Right renal pelvis (tissue), 4 donors: ENCODE results near the gene CHMP1A. TPM values are rescaled to one million over a fixed set of nuclear protein-coding genes. Genes with fewer than 3 reads are reported as not detected.
"Not testable (repeated sequence)": the region's sequence is repeated elsewhere in the genome, so short reads cannot be mapped to it uniquely, and the experiment has no call there.

ENCODE experiments used
- DNase-seq, 4 donors: peaks; one replicate each; pipeline ENCODE4 v3.0.0-alpha.2; 2013; ENCODE audit warnings: low read depth in 4 of 4, low spot score in 3 of 4, missing footprints in 1 of 4
- polyA plus RNA-seq, 4 donors: library from polyadenylated mRNA; unstranded; fragments of 120-200 nt; gene quantifications; one replicate each; pipeline ENCODE4 v1.2.1, GENCODE V29; 2013; ENCODE audit not compliant: insufficient read length in 4 of 4

The CHMP1A gene
- polyA plus RNA-seq, result 10 to 100 TPM; 57.9 to 82.4 (median 71.9) TPM

- DNase-seq, result peak; percentile 69 to 87 (median 80)
Measured at GRCh38 chr16:89657442-89658220, at the start of gene CHMP1A, which contains the start of gene SPATA33. Gene CHMP1A (minus strand): TSS chr16:89657708. CDS start chr16:89657588, 120 bp downstream. Gene SPATA33 (plus strand): TSS chr16:89657836. CDS start chr16:89657912, 76 bp downstream.

- no peak for DNase-seq
Measured at GRCh38 chr16:89706518-89707260, 49.2 kb upstream of the CHMP1A start.

- no peak for DNase-seq
Measured at GRCh38 chr16:89705006-89705405, 47.5 kb upstream of the CHMP1A start.

- no peak for DNase-seq
Measured at GRCh38 chr16:89704281-89704680, 46.8 kb upstream of the CHMP1A start.

DNA sequence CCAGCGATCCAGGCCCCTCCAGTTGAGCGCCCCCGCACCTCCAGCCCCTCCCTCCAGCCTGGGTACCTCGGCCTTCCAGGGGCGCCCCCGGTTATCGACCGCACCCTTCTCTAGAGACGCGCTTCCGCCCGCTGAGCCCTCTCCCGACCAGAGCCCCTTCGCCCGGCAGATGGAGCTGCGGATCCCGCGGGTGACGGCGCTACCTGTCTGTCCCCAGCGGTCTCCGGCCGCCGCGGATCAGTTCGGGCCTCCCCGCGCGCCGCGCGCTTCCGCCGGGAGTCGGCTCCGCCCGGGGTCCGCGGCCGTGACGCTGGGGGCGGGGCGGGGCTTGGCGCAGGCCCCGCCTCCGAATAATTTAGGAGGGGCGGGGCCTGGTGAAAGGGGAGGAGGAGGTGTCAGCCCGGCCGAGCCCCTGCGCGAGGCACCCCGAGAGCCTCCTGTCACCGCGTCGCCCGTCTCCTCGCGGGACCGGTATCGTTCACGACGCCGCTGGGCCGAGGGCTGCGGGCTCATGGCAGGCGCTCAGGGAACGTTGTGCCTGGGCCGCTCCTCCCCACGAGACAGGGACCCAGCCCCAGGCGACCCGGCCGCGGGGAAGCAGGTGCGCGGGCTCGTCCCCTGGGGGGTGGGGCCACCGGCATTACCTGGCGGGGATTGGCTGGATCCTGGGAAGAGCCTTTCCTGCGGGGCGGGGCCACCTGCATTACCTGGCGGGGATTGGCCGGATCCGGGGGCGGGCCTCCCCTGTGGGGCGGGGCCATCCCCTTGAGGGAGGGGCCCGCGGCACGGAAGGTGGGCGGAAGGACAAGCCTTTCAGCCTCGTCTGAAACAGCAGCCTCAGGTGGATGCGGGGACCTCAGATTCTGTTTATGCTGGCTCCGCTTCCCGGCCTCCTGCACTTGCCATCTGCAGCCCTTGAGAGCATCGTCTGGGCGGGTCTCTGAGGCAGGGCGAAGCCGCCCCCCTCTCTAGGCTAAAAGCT, 44.2 kb upstream of the CHMP1A start, which contains the start of gene SPATA2L:
Gene SPATA2L, minus strand, starts transcription at position 281 of the 982 bp plus-strand sequence. CDS start 473 bp downstream, outside the sequence.
- DNase-seq, result peak; percentile 83 to 87 (median 84)

DNA sequence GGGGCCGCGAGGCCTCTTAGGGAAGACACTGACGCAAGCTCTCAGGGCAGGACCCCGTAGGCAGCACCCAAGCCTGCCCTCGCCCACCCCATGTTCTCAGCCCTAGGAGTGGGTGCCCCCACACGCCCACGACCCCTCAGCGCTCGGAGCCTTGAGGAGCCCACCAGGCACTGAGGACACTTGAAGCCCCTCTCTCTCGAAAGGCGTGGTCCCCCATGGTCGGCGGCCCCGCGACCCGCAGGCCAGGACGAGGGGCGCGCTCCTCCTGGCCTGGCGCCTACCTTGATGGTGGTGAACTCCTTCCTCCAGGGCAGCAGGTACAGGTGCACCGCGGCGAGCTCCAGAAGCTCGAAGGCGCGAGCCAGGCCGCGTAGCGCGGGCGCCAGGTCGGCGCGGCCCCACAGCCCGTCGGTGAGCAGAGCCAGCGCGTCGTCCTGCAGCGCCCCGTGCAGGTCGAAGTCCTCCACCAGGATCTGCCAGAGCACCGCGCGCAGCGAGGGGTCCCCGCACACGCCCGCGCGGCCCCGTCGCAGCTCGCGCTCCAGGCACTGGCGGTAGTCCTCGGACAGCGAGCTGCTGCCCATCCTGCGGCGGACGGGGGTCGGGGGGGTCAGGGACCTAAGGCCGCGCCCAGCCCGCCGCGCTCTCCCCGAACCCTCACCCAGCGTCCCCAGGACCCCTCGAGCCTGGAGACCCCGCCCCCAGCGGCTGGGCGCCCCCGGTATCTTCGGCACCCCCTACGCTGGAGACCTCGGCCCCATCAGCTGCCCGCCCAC, 43.3 kb upstream of the CHMP1A start:
- DNase-seq, result no peak

DNA sequence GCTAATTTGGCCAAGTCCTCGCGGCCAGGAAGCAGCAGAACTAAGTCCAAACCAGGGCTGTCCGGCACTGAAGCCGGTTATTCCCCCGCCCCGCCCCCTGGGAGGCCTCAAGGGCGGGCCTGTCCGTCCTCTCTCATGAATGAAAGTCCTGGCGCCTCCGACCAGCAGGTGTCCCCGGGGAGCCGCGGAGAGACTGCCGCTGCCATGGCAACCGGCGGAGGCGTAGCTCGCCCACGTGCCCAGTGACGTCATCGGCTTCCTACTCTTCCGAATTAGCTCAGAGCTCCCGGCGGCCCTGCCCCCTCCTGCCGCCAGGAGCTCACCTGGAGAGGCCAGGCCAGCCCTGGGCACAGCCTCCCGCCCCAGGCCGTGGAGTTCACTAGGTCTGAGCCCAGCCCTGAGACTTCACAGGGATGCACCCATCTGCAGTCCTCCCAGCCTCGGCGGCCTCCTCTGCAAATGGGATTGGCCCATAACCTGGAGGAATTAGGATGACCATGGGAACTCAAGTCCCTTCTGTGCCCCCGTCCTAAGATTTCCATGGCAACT, 42.7 kb upstream of the CHMP1A start:
- peak; percentile 94 to 98 (median 96) for DNase-seq

DNA sequence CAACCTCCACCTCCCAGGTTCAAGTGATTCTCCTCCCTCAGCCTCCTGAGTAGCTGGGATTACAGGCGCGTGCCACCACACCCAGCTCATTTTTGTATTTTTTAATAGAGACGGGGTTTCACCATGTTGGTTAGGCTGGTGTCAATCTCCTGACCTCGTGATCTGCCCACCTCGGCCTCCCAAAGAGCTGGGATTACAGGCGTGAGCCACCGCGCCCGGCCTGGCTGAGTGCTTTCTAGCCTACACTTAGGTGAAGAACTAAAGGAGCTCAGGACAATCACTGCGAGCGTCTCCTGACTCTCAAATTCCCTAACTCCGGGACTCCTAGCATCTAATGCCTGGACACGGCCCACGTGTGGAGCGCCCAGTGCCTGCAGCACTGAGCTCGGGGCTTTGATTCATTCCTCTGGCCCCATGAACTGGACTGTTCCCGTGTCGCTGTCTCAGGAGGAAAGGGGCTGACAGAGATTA, 42.2 kb upstream of the CHMP1A start:
- not testable (repeated sequence) for DNase-seq

- DNase-seq, result not testable (repeated sequence)
Measured at GRCh38 chr16:89698717-89699116, 41.2 kb upstream of the CHMP1A start.

DNA sequence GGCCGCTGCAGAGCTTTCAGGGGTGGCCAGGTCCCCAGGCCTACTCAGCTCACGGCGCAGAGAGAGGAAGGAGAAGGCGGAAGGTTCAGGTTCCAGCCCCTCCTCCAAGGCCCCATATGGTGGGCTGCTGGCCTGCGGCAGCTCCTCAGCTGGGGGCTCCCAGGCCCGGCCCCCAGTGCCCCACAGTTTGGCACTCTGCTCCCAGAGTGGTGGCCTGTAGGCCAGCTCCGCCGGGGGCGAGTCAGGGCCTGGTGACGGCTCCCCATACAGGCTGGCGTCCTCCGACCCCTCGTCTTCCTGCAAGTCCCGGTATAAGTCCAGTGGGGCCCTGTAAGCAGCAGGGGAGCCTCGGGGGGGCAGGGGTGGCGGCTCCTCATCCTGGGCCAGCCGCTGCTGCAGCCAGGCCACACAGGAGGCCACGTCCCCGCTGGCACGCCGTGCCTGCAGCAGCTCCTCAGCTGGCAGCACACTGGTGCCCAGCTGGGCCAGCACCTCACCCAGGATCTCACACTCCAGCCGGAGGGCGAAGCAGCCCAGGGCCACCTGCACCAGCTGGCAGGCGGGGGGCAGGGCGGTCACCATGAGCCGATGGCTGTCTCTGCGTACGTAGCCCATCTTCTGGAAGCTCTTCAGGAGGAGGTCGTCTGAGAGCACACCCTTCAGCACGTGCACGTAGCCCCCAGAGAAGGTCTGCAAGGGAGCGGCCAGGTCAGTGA, 40.3 kb upstream of the CHMP1A start:
- no peak for DNase-seq

- DNase-seq, result no peak
Measured at GRCh38 chr16:89697161-89697615, 39.7 kb upstream of the CHMP1A start.

- DNase-seq, result no peak
Measured at GRCh38 chr16:89696670-89697128, 39.2 kb upstream of the CHMP1A start.

- no peak for DNase-seq
Measured at GRCh38 chr16:89695875-89696669, 38.6 kb upstream of the CHMP1A start.

DNA sequence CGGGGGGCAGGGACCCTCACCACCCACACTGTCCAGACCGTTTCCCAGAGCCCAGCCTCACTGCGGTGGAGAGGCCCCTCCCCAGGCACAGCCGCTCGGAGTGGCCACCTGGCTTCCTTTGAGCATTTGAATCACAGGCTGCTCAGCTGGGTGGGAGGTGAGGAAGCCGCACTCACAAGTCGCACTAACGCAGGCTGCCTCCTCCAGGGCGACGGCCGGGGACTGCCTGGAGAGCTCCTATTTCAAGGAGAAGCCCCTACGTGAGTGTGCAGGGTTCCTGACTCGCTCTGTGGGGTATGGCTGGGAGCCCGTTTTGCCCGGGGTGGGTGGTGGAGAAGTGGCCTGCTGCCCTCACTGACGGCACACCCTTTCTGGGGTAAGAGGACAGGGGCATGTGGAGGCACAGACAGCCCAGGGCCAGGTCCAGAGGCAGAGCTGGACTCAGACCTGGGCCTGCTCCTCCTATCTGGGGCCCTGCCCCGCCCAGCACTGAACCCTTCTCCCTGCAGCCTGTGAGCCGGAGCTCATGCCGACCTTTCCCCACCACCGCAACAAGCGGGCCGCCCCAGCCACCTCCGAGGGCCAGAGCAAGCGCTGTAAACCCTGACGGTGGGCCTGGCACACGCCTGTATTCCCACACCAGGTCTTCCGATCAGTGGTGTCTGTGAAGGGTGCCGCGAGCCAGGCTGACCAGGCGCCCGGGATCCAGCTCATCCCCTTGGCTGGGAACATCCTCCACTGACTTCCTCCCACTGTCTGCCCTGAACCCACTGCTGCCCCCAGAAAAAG, 37.8 kb upstream of the CHMP1A start:
- DNase-seq, result no peak

- not testable (repeated sequence) for DNase-seq
Measured at GRCh38 chr16:89694784-89695085, 37.2 kb upstream of the CHMP1A start.

DNA sequence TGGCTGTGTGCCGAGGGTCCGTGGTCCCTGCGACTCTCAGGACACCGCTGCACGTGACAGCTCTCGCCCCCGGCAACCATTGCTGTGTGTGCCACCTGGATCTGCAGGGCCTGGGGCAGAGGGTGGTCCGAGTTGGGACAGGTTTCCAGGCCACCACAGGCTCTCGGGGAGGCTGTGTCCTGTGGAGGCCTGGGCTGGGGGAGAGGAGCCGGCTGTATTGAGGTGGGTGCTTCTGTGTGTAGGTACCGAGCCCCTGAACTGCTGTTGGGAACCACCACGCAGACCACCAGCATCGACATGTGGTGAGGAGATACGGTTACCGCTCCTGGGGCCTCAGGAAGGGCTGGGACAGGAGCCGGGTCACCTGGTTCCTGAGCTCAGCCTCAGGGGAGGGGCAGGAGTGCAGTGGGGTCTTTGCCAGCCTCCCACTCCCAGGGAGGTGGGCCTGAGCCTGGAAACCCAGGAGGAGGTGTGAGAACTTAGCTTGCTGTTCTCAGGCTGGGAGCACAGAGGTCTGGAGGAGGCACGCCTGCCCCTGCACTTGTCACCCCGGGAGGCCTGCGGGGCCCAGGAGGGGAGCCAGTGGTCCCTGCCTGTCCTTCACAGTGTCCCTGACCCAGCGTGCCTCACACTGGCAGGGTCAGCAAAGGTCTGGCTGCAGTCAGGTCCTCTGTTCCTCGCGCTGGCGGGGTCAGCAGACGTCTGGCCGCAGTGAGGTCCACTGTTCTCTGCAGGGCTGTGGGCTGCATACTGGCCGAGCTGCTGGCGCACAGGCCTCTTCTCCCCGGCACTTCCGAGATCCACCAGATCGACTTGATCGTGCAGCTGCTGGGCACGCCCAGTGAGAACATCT, 36.6 kb upstream of the CHMP1A start:
- no peak for DNase-seq
